Middle frontal gyrus (tissue), 1 donor: Measurements from ENCODE around the gene CFAP157.

Experiments used
- DNase-seq: peaks from one replicate; pipeline ENCODE4 v3.0.0-alpha.2; 2015; ENCODE audit warnings: low spot score; ENCODE audit errors: extremely low spot score

The CFAP157 gene

GRCh38 chr9:127714951-127715469, 8.2 kb downstream of the CFAP157 start:
- DNase-seq, result no peak

GRCh38 chr9:127715470-127716337, 8.9 kb downstream of the CFAP157 start, which contains the start of the genes PTRH1 and TTC16:
PTRH1 (minus strand) TSS chr9:127715663; CDS start chr9:127715639, 24 bp downstream.
TTC16 (plus strand) TSS chr9:127716079; CDS start chr9:127716146, 67 bp downstream.
- DNase-seq, result peak; percentile 94

- no peak for DNase-seq
These were observed 9.6 kb downstream of the CFAP157 start for GRCh38 chr9:127716412-127716811.

- DNase-seq, result no peak
These were observed 11.0 kb downstream of the CFAP157 start for GRCh38 chr9:127717766-127718165.

- DNase-seq, result no peak
These were observed 13.5 kb downstream of the CFAP157 start for GRCh38 chr9:127720031-127720864.

GRCh38 chr9:127720865-127721227, 14.1 kb downstream of the CFAP157 start:
- DNase-seq, result no peak

DNA sequence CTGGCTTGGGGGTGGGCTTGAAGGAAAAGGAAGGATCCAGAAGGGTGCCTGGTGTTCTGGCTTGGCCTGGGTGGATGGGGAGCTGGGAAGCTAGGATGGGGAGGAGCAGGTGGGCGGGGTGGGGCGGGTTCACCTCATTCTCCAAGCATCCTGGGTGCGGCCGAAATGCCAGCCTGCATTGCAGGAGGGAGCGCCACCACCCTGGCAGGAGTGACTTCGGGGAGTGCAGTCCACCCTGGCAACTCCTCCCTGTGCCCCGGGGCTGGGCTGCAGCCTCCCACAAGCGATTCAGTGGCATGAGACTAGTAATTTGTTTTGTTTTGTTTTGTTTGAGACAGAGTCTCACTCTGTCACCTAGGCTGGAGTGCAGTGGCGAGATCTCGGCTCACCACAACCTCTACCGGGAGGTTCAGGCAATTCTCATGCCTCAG, 14.6 kb downstream of the CFAP157 start:
- no peak for DNase-seq

- DNase-seq, result no peak
These were observed 15.4 kb downstream of the CFAP157 start for GRCh38 chr9:127722055-127722745.

- DNase-seq, result no peak
These were observed 16.2 kb downstream of the CFAP157 start for GRCh38 chr9:127723013-127723412.

DNA sequence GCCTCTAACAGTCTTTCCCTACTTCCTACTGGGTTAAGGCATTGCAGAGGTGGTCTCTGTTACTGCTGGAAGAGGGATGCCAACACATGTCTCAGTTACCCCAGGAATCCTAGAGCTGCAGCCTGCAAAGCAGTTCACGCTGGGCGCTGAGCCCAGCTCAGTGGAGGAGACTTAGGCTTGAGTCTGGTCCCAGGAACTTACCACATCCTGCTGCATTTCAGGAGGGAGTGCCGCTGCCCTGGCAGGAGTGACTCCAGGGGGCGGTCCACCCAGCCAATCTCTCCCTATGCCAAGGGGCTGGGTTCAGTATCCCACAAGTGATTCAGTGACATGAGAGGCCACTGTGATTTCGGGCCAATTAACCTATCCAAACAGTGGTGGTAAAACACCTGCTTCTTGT, 16.7 kb downstream of the CFAP157 start:
- no peak for DNase-seq

DNA sequence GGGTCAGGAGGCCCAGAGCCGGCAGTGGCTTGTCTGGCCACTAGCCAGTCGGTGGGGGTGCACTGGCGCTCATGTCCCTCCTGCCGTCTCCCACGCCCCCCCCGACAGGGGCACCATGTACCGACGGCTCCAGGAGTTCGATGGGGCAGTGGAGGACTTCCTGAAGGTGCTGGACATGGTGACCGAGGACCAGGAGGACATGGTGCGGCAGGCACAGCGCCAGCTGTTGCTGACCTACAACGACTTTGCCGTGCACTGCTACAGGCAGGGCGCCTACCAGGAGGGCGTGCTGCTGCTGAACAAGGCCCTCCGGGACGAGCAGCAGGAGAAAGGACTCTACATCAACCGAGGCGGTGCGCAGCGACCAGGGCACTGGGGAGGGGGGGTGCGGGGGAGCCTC, 17.2 kb downstream of the CFAP157 start:
- DNase-seq, result no peak

DNA sequence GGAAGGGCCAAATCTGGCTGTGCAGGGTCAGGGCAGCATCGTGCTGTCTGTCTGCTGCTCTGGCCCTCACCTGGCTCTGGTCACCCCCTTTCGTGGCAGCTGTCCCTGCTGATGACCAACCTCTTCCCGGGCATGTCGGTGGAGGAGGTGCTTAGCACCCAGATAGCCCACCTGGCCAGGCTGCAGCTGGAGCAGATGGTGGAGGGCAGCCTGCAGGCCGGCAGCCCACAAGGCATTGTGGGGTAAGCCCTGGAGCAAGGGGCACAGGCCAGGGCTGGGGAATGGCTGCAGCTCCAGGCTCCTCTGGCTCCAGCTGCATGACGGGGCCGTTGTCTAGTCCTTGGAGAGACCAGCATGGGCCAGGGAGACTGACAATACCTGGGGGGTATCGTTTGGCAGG, 20.1 kb downstream of the CFAP157 start:
- no peak for DNase-seq

DNA sequence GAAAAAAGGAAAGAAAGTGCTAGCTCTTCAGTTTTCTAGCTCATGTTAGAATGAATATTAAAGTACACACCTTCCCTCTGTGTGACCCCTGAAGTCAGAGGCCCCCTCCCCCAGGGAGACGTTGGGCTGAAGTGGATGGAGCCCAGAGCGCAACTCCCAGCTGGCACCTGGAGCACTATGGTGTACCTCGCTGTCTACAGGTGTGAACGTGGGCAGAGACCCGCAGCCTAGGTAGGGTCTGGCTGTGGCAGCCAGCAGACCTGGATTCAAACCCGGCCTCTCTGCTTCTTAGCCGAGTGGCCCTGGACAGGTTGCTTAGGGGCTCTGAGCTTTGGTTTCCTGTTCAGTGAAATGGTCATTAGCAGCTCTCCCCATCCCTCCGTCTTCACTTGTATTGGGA, 22.0 kb downstream of the CFAP157 start:
- DNase-seq, result no peak

DNA sequence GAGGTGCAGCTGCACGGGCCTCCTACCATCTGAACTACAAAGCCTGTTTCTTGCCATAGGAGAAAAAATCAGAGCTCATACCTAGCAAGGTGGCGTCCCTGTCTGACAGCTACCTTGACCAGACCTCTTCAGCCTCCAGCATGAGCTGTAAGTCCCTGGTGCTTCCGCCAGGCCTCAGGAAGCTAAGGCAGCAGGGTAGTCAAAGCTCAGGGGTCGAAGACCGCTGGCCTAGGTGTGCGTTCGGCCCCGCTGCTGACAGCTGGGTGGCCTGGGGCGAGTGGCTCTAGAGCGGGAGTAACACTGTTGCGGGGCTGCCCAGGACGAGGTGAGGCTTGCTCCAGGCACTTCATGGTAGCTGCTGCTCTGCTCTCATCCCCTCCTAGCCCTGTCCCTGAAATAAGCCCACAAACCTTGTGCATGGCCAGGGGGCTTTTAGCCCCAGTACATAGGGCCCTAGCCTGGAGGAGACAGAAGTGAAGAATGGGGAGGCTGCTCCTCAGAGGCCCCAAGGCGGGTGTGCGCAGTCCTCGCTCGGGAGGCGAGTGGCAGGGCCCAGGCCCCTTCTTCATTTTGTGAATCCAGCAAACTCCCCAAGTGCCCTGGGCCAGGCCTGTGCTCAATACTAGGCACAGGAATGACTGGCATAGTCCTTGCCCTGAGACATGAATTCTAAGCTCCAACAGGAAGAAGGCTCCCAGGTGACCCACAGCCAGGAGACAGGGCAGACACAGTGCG, 22.9 kb downstream of the CFAP157 start:
- no peak for DNase-seq

- no peak for DNase-seq
These were observed 23.5 kb downstream of the CFAP157 start for GRCh38 chr9:127730262-127730661.

- no peak for DNase-seq
These were observed 24.1 kb downstream of the CFAP157 start for GRCh38 chr9:127730799-127731410.

DNA sequence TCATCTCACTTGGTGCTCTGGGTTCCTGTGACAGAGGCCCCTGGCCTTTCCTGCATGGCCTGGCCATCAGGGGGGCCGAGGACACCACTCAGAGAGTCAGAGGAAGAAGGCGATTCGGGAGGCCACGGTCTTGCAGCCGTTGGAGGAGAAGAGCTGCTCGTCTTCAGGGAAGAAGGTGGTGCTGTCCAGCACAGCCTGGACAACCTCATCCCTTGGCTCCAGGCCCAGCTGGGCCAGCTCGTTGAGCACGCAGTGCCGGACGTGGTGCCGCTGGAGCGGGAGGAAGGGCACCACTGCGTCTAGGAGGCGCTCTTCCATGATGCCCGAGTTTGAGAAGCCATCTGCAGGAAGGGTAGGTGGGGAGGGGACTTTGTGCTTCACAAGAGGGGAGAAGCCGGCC, 25.1 kb downstream of the CFAP157 start:
- no peak for DNase-seq

DNA sequence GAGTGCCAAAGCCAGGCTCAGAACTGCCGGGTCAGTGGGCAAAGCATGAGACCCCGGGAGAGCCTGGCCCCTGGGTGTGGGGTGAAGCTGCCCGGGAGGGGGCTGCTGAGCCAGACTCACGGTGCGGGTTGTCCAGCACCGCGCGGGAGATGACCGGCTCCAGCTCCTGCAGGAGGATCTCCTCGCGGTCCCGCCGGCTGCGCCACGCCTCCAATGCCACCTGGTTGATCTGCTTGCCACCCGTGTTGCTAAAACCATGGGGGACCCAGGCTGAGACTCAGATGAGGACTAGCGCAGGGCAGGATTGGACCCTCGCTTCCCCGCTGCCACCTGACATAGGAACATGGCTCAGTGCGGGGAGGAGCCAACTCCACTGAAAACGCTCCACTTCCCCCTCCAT, 25.7 kb downstream of the CFAP157 start:
- no peak for DNase-seq

DNA sequence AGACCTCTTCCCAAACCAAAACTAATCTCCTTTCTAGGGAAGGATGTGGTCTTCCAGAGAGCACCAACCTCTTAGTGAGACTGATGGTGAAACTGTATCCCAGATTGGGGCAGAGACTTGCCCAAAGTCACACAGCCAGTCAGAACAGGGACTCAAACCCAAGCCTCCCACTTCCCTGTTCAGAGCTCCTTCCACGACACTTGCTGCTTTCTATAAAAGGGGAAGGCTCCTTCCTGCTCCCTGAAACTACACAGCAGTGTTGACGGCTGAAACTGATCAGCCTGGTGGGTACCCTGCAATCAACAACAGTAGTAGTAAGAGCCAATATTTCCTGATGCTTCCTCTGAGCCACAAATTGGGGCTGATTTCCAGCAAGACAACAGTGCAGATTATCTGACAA, 26.8 kb downstream of the CFAP157 start:
- no peak for DNase-seq

- DNase-seq, result no peak
These were observed 27.5 kb downstream of the CFAP157 start for GRCh38 chr9:127734247-127734746.
